K562 (cell line): ENCODE results near the gene DDAH1. TPM values are rescaled to one million over a fixed set of nuclear protein-coding genes. Genes with fewer than 3 reads are reported as not detected.

Experiments used
- ATAC-seq: fragments of 200-7000 bp; cut with Tn5 transposase; 3 replicates; pipeline ENCODE4 v1.9.1; 2020; ENCODE audit warnings: moderate library complexity
- BruUV-seq: library from RNA; stranded (reverse); fragments of 400-500 nt; replicated peaks from 2 replicates; lab custom pipeline; 2021; lab: Mats Ljungman, UMichigan
- CTCF ChIA-PET: fragments of 300-600 bp; formaldehyde crosslinking; extraction: SDS; loops from one replicate; lab custom pipeline; 2021; ENCODE audit warnings: low intra/inter-chr PET ratio; lab: Yijun Ruan, JAX
- POLR2A ChIA-PET: fragments of 300-600, 350-650 bp; sonication (Branson Sonifier 250); formaldehyde crosslinking; extraction: SDS; loops from one replicate; lab custom pipeline; 2021; ENCODE audit warnings: antibody characterized with exemption, inconsistent platforms; lab: Yijun Ruan, JAX
- DNase-seq, 4 experiments: peaks; one replicate each; pipeline versions ENCODE4 v3.0.0 to v3.0.0-alpha.2; 2011 to 2018; ENCODE audit warnings: low spot score in 3 of 4, mixed read lengths in 3 of 4; ENCODE audit errors: extremely low read depth in 1 of 4
- FAIRE-seq: peaks from 2 replicates; lab custom pipeline; 2011; peaks lifted over from hg19 to GRCh38; lab: Jason Lieb, UNC
- H2AFZ ChIP-seq: 2 replicates; pipeline ENCODE4 v1.6.0; 2011; ENCODE audit warnings: low read depth, low read length, control low read depth, inconsistent platforms
- H3K27ac ChIP-seq: fragments of 200-600 bp; 3 replicates; pipeline ENCODE4 v1.8.0; 2011; ENCODE audit warnings: low read depth, mild to moderate bottlenecking, control low read depth, inconsistent platforms, low read length, moderate library complexity, mixed read lengths; ENCODE audit errors: extremely low read depth
- H3K27me3 ChIP-seq, 2 experiments: fragments of 300-600 bp in 1 of 2; 2 replicates in 1 of 2; 3 replicates in 1 of 2; pipeline versions ENCODE4 v1.6.0 to v1.8.0; 2011; ENCODE audit warnings: inconsistent platforms in 2 of 2, low read length in 2 of 2, mild to moderate bottlenecking in 1 of 2, mixed read lengths in 1 of 2, moderate library complexity in 1 of 2; ENCODE audit not compliant: control insufficient read depth in 2 of 2, insufficient read depth in 2 of 2
- H3K36me3 ChIP-seq: fragments of 300-600 bp; 3 replicates; pipeline ENCODE4 v1.8.0; 2011; ENCODE audit warnings: mild to moderate bottlenecking, low read length, inconsistent platforms; ENCODE audit not compliant: control insufficient read depth, insufficient read depth
- H3K4me1 ChIP-seq, 2 experiments: fragments of 200-600 bp in 1 of 2; replicated peaks in 1 of 2; 2 replicates in 1 of 2; 3 replicates in 1 of 2; pipeline versions ENCODE4 v1.5.1 to v1.8.0; 2011; ENCODE audit warnings: inconsistent platforms in 2 of 2, low read length in 2 of 2, mild to moderate bottlenecking in 1 of 2, mixed read lengths in 1 of 2, moderate library complexity in 1 of 2; ENCODE audit not compliant: control insufficient read depth in 2 of 2, insufficient read depth in 2 of 2
- H3K4me2 ChIP-seq: 2 replicates; pipeline ENCODE4 v1.6.1; 2011; ENCODE audit warnings: low read length, control low read depth, inconsistent platforms, mixed read lengths; ENCODE audit not compliant: insufficient read depth
- H3K4me3 ChIP-seq: fragments of 200-600 bp; sonication (generic), shearing (Covaris generic); 2 replicates; pipeline ENCODE4 v1.5.1; 2016; ENCODE audit warnings: control low read depth, inconsistent platforms
- H3K79me2 ChIP-seq: fragments of 200-600 bp; 3 replicates; pipeline ENCODE4 v1.8.0; 2011; ENCODE audit warnings: low read length, inconsistent platforms; ENCODE audit not compliant: control insufficient read depth, insufficient read depth
- H3K9ac ChIP-seq, 2 experiments: 2 replicates each; pipeline versions ENCODE4 v1.6.0 to v1.6.1; 2011; ENCODE audit warnings: low read depth in 2 of 2, low read length in 2 of 2, control low read depth in 1 of 2, inconsistent platforms in 1 of 2, mild to moderate bottlenecking in 1 of 2, mixed read lengths in 1 of 2; ENCODE audit not compliant: insufficient read depth in 1 of 2
- H3K9me1 ChIP-seq: one replicate; pipeline ENCODE4 v1.6.0; 2011; ENCODE audit warnings: inconsistent platforms, mild to moderate bottlenecking, low read length, moderate library complexity; ENCODE audit not compliant: control insufficient read depth, insufficient read depth
- H3K9me3 ChIP-seq: replicated peaks from 2 replicates; pipeline ENCODE4 v1.5.1; 2011; ENCODE audit warnings: low read depth, low read length, inconsistent platforms; ENCODE audit not compliant: control insufficient read depth, insufficient read depth
- H4K20me1 ChIP-seq: replicated peaks from 2 replicates; pipeline ENCODE4 v1.6.1; 2011; ENCODE audit warnings: low read length, inconsistent platforms, mixed read lengths; ENCODE audit not compliant: control insufficient read depth, insufficient read depth
- FOXK2 ChIP-seq, 2 experiments: fragments of 450-650 bp; IDR thresholded peaks in 1 of 2; conservative IDR thresholded peaks in 1 of 2; 2 replicates each; pipeline ENCODE4 v1.6.1; 2016; ENCODE audit warnings: low read depth in 2 of 2, mild to moderate bottlenecking in 1 of 2
- MED1 ChIP-seq: sonication (generic); formaldehyde crosslinking; IDR thresholded peaks from 2 replicates; pipeline ENCODE4 v1.8.1; 2023; ENCODE audit warnings: missing genetic modification reagents, borderline replicate concordance
- NELFE ChIP-seq: IDR thresholded peaks from 2 replicates; pipeline ENCODE4 v1.6.1; 2011; ENCODE audit warnings: mild to moderate bottlenecking; ENCODE audit not compliant: insufficient read depth, insufficient read length
- SAP30 ChIP-seq: fragments of 200-600 bp; sonication (generic); IDR thresholded peaks from 2 replicates; pipeline ENCODE4 v1.6.1; 2012; ENCODE audit warnings: borderline replicate concordance, low read depth, mild to moderate bottlenecking, moderate library complexity, low read length, control low read depth, inconsistent platforms; ENCODE audit not compliant: insufficient read depth, poor library complexity, severe bottlenecking
- ZNF77 ChIP-seq: fragments of 250-450 bp; sonication (Bioruptor Pico); IDR thresholded peaks from 2 replicates; pipeline ENCODE4 v1.5.0; 2020
- WGBS: fragments of 100-300 bp; shearing (Covaris generic); methylation state at CpG from one replicate; pipeline ENCODE4 v1.1.6; 2016; ENCODE audit warnings: low coverage, mixed read lengths; ENCODE audit not compliant: insufficient coverage; ENCODE audit errors: missing lambda C conversion rate; 5-methylcytosine and 5-hydroxymethylcytosine counted together
- in situ Hi-C: fragments of 300-500 bp; cut with MboI; formaldehyde crosslinking; loops from 4 replicates; pipeline ENCODE4 v1.15.0; 2018; ENCODE audit warnings: inconsistent platforms, mixed read lengths
- intact Hi-C: fragments of 100-400 bp; cut with micrococcal nuclease; formaldehyde crosslinking; loops from 2 replicates; pipeline ENCODE4 v1.14.2; 2022
- polyA plus RNA-seq, 8 experiments: library from polyadenylated mRNA; depleted of rRNA in 4 of 8; stranded (reverse) in 5 of 8; unstranded in 3 of 8; fragments of >200 nt; fragmentation: Nextera tagmentation in 2 of 8; fragmentation: Illumina TruSeq in 1 of 8; extraction: Ambion mirVana in 2 of 8; extraction: Trizol in 1 of 8; gene quantifications; 2 replicates each; pipeline versions ENCODE4 v1.2.1 to v1.2.3, GENCODE V29; 2011 to 2014; ENCODE audit warnings: inconsistent platforms in 1 of 8, missing spikeins in 1 of 8
- total RNA-seq, 7 experiments: library from RNA; depleted of rRNA in 6 of 7; stranded (reverse); fragments of >200 nt in 6 of 7; fragmentation: Illumina TruSeq in 2 of 7; extraction: Trizol in 2 of 7; gene quantifications; 2 replicates each; pipeline versions ENCODE4 v1.2.1 to v1.2.3, GENCODE V29; 2011 to 2021; ENCODE audit warnings: low replicate concordance in 1 of 7
- TF ChIP-seq, protein P1 (sequence below): fragments of 250-450 bp; sonication (Bioruptor Pico); IDR thresholded peaks from 2 replicates; pipeline ENCODE4 v1.4.0; 2020; ENCODE audit warnings: mild to moderate bottlenecking, moderate library complexity
- TF ChIP-seq, protein P2 (sequence below): fragments of 450-650 bp; formaldehyde crosslinking; IDR thresholded peaks from 2 replicates; pipeline ENCODE4 v1.4.0; 2022; ENCODE audit warnings: mild to moderate bottlenecking, moderate library complexity
- TF ChIP-seq, protein P3 (sequence below): fragments of 250-450 bp; sonication (Bioruptor Pico); IDR thresholded peaks from 2 replicates; pipeline ENCODE4 v1.8.0; 2022; ENCODE audit warnings: inconsistent platforms, mild to moderate bottlenecking, moderate library complexity, borderline replicate concordance
- TF ChIP-seq, protein P4 (sequence below): fragments of 450-650 bp; IDR thresholded peaks from 2 replicates; pipeline ENCODE4 v1.6.1; 2018; ENCODE audit not compliant: partially characterized antibody
- TF ChIP-seq, protein P5 (sequence below): fragments of 450-650 bp; formaldehyde crosslinking; IDR thresholded peaks from 2 replicates; pipeline ENCODE4 v1.4.0; 2020; ENCODE audit warnings: mild to moderate bottlenecking, moderate library complexity

Gene DDAH1
- total and polyA plus RNA-seq, 9 of the 15 experiments (the other 6 are each of a cell fraction or from before 2014, with no cell fraction given), result 0.04 to 0.24 (median 0.10) TPM

DNA sequence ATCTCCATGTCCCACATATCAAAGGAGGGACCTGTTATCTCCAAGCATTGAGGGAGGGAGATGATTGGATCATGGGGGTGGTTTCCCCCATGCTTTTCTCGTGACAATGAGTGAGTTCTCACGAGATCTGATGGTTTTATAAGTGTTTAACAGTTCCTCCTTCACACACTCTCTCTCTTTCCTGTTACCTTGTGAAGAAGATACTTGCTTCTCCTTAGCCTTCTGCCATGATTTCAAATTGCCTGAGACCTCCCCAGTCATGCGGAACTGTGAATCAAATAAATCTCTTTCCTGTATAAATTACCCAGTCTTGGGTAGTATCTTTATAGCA is 91.6 kb downstream of the DDAH1 start:
- no peaks in the 10 kb centered on the region for H3K36me3 ChIP-seq
- H3K4me2 ChIP-seq, result no peak overlapping the region
- no peak overlapping the region for H3K27ac ChIP-seq
- H3K4me3 ChIP-seq, result no peak overlapping the region
- H3K9me3 ChIP-seq, result no peaks in the 10 kb centered on the region
- CTCF ChIA-PET, result no interaction called here
- BruUV-seq, result no TSS peak
- no peaks in the 10 kb centered on the region for H4K20me1 ChIP-seq
- DNase-seq (no peak), FAIRE-seq (no peak), ATAC-seq (no peak)
- H3K79me2 ChIP-seq, result no peaks in the 10 kb centered on the region
- H3K4me1 ChIP-seq, result no peaks in the 10 kb centered on the region
- in situ Hi-C loops, result no loop called here
- H3K9ac ChIP-seq, result no peak overlapping the region
- intact Hi-C loops, result no loop called here
- H2AFZ ChIP-seq, result no peak overlapping the region
- 0% methylated on average over 3 of the region's 3 CpGs for WGBS
- POLR2A ChIA-PET, result no interaction called here
- no peaks in the 10 kb centered on the region for H3K9me1 ChIP-seq
- no peaks in the 10 kb centered on the region for H3K27me3 ChIP-seq
- TF ChIP-seq, protein P1, sequence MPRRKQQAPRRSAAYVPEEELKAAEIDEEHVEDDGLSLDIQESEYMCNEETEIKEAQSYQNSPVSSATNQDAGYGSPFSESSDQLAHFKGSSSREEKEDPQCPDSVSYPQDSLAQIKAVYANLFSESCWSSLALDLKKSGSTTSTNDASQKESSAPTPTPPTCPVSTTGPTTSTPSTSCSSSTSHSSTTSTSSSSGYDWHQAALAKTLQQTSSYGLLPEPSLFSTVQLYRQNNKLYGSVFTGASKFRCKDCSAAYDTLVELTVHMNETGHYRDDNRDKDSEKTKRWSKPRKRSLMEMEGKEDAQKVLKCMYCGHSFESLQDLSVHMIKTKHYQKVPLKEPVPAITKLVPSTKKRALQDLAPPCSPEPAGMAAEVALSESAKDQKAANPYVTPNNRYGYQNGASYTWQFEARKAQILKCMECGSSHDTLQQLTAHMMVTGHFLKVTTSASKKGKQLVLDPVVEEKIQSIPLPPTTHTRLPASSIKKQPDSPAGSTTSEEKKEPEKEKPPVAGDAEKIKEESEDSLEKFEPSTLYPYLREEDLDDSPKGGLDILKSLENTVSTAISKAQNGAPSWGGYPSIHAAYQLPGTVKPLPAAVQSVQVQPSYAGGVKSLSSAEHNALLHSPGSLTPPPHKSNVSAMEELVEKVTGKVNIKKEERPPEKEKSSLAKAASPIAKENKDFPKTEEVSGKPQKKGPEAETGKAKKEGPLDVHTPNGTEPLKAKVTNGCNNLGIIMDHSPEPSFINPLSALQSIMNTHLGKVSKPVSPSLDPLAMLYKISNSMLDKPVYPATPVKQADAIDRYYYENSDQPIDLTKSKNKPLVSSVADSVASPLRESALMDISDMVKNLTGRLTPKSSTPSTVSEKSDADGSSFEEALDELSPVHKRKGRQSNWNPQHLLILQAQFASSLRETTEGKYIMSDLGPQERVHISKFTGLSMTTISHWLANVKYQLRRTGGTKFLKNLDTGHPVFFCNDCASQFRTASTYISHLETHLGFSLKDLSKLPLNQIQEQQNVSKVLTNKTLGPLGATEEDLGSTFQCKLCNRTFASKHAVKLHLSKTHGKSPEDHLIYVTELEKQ (CRISPR knock-in tag), result no peak
- no peak for TF ChIP-seq SAP30
- TF ChIP-seq, protein P2, sequence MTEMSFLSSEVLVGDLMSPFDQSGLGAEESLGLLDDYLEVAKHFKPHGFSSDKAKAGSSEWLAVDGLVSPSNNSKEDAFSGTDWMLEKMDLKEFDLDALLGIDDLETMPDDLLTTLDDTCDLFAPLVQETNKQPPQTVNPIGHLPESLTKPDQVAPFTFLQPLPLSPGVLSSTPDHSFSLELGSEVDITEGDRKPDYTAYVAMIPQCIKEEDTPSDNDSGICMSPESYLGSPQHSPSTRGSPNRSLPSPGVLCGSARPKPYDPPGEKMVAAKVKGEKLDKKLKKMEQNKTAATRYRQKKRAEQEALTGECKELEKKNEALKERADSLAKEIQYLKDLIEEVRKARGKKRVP (CRISPR knock-in tag), result no peak
- TF ChIP-seq, protein P3, sequence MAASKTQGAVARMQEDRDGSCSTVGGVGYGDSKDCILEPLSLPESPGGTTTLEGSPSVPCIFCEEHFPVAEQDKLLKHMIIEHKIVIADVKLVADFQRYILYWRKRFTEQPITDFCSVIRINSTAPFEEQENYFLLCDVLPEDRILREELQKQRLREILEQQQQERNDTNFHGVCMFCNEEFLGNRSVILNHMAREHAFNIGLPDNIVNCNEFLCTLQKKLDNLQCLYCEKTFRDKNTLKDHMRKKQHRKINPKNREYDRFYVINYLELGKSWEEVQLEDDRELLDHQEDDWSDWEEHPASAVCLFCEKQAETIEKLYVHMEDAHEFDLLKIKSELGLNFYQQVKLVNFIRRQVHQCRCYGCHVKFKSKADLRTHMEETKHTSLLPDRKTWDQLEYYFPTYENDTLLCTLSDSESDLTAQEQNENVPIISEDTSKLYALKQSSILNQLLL (CRISPR knock-in tag), result no peak
- no peak for TF ChIP-seq FOXK2 (conservative IDR thresholded peaks at IDR 0.05 in 1 of 2, IDR thresholded peaks at IDR 0.05 in 1 of 2; ENCODE audit: low read depth in 2 of 2)
- TF ChIP-seq, protein P4, sequence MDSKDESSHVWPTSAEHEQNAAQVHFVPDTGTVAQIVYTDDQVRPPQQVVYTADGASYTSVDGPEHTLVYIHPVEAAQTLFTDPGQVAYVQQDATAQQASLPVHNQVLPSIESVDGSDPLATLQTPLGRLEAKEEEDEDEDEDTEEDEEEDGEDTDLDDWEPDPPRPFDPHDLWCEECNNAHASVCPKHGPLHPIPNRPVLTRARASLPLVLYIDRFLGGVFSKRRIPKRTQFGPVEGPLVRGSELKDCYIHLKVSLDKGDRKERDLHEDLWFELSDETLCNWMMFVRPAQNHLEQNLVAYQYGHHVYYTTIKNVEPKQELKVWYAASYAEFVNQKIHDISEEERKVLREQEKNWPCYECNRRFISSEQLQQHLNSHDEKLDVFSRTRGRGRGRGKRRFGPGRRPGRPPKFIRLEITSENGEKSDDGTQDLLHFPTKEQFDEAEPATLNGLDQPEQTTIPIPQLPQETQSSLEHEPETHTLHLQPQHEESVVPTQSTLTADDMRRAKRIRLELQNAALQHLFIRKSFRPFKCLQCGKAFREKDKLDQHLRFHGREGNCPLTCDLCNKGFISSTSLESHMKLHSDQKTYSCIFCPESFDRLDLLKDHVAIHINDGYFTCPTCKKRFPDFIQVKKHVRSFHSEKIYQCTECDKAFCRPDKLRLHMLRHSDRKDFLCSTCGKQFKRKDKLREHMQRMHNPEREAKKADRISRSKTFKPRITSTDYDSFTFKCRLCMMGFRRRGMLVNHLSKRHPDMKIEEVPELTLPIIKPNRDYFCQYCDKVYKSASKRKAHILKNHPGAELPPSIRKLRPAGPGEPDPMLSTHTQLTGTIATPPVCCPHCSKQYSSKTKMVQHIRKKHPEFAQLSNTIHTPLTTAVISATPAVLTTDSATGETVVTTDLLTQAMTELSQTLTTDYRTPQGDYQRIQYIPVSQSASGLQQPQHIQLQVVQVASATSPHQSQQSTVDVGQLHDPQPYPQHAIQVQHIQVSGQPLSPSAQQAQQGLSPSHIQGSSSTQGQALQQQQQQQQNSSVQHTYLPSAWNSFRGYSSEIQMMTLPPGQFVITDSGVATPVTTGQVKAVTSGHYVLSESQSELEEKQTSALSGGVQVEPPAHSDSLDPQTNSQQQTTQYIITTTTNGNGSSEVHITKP, result no peak
- TF ChIP-seq, protein P5, sequence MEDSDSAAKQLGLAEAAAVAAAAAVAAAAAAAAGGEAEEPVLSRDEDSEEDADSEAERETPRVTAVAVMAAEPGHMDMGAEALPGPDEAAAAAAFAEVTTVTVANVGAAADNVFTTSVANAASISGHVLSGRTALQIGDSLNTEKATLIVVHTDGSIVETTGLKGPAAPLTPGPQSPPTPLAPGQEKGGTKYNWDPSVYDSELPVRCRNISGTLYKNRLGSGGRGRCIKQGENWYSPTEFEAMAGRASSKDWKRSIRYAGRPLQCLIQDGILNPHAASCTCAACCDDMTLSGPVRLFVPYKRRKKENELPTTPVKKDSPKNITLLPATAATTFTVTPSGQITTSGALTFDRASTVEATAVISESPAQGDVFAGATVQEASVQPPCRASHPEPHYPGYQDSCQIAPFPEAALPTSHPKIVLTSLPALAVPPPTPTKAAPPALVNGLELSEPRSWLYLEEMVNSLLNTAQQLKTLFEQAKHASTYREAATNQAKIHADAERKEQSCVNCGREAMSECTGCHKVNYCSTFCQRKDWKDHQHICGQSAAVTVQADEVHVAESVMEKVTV (CRISPR knock-in tag), result no peak
- TF ChIP-seq MED1 (CRISPR knock-in tag), result no peak
- no peak for TF ChIP-seq NELFE
- TF ChIP-seq ZNF77 (CRISPR knock-in tag), result no peak
